ENCODE data around the gene MPRIP.

DNA sequence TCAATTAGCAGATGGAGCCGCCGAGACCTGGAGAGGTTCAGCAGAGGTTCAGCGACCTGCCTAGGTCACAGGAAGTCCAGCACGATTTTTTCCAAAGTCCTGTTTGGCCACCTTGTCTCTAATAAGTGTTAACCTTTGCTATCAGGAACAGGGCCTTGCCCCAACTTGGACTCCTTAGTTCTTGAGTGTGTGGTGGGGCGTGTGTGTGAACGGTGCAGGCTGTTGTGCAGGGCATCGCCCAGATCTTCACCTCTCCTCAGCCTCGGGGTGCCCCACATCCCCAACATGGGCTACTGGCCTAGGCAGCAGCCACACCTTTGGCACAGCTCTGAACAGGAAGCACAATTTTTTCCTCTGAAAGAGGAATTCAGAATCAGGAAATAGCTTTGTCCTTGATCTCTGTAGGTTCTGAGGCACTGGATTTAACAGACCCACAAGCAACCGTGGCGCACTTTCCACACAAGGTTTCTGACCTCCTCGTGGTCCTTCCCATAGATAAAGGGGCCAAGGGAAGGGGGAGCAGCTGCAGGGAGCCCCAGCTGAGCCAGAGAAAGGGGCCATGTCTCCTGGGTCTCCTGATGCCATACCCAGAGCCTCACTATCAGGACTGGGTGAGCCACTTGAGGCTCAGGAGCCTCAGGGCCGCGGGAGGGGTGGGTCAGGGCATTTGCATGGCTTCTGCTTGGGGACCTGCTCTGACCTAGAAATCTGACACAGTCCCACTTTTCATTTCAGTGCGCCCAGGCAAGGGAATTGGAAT is 10.4 kb downstream of the MPRIP start:
- no peak for TF ChIP-seq POLR2A (IDR thresholded peaks at IDR 0.05)
- TF ChIP-seq, protein P1, sequence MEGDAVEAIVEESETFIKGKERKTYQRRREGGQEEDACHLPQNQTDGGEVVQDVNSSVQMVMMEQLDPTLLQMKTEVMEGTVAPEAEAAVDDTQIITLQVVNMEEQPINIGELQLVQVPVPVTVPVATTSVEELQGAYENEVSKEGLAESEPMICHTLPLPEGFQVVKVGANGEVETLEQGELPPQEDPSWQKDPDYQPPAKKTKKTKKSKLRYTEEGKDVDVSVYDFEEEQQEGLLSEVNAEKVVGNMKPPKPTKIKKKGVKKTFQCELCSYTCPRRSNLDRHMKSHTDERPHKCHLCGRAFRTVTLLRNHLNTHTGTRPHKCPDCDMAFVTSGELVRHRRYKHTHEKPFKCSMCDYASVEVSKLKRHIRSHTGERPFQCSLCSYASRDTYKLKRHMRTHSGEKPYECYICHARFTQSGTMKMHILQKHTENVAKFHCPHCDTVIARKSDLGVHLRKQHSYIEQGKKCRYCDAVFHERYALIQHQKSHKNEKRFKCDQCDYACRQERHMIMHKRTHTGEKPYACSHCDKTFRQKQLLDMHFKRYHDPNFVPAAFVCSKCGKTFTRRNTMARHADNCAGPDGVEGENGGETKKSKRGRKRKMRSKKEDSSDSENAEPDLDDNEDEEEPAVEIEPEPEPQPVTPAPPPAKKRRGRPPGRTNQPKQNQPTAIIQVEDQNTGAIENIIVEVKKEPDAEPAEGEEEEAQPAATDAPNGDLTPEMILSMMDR (IDR thresholded peaks at IDR 0.05) = no peak
